GDM1 (cell line): ENCODE results near the gene RTN4R.
"Not testable (repeated sequence)": the region's sequence is repeated elsewhere in the genome, so short reads cannot be mapped to it uniquely, and the experiment has no call there.

Experiments used
- DNase-seq: peaks from one replicate; lab custom pipeline; 2025; lab: John Stamatoyannopoulos, UW

RTN4R gene

GRCh38 chr22:20268279-20269012, at the start of gene RTN4R:
Gene RTN4R (minus strand): TSS chr22:20268318. CDS start chr22:20268092, 226 bp downstream.
- DNase-seq, result peak; percentile 16

- DNase-seq, result not testable (repeated sequence)
Measured at GRCh38 chr22:20317402-20318042, 49.4 kb upstream of the RTN4R start.

DNA sequence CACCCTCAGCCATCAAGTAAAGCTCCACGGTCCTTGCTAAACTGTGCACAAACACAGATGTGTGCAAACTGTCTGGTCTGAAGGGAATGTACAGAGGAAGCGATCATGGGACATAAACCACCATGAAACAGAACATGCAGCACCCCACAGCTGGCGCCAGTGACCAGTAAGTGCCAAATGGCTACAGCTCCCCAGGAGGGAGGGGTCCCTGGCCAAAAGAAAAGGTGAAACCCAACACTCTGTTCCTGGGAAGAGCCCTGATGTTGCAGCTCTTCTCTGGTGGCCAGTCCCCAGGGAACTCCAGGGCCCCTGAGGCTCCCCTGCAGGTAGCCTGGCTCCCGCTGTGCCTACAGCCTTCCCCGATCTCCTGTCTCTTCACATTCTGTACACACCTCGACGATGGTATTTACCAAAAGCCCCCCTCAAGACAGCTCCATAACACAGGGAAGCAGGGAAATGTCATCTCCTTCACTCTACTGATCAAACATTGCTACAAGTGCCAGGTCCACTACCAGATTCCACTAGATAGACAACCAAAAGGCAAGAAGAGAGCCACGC, 48.8 kb upstream of the RTN4R start:
- DNase-seq, result no peak

- DNase-seq, result no peak
Measured at GRCh38 chr22:20316217-20316843, 48.2 kb upstream of the RTN4R start.

DNA sequence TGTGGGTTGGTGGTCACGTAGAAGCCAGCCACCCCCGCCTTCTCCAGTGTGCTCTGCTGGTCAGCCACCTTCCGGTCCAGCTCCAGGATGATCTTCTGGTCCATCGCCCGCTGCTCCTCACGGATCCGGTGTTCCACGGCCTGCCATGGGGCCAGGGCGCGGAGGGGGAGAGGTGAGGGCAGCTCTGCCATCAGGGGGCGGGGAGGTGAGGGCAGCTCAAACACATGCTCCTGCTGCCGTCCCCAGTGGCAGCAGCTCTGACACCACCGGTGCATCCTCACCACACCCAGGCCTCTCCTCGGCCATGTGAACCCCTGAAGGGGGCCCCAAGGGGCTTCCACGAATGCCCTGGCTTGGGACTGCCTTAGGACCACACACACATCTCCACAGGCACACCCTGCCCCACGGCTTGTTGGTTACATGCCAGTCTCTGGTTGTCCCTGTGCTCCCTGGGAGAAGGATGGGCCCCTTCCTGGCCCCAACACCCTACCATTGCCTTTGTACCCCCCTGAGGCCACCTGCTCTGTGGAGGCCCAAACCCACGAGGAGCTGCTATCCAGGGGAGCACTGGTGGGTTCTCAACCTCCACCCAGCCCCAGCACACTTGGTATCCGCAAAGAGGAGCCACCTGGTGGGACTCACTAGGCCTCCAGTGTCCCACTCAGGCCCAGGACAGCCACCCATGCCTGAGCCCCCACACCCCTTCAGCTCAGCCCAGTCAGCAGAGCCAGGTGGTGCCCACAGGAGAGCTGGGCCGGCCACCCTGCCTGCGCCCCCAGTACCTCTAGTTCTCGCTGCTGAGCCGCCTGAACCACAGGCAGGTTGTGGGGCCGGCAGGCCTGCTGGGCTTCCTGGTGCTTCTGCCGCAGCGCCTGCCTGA, 47.5 kb upstream of the RTN4R start:
- DNase-seq, result no peak

GRCh38 chr22:20314741-20315336, 46.7 kb upstream of the RTN4R start:
- DNase-seq, result not testable (repeated sequence)

GRCh38 chr22:20314206-20314605, 46.1 kb upstream of the RTN4R start:
- not testable (repeated sequence) for DNase-seq

DNA sequence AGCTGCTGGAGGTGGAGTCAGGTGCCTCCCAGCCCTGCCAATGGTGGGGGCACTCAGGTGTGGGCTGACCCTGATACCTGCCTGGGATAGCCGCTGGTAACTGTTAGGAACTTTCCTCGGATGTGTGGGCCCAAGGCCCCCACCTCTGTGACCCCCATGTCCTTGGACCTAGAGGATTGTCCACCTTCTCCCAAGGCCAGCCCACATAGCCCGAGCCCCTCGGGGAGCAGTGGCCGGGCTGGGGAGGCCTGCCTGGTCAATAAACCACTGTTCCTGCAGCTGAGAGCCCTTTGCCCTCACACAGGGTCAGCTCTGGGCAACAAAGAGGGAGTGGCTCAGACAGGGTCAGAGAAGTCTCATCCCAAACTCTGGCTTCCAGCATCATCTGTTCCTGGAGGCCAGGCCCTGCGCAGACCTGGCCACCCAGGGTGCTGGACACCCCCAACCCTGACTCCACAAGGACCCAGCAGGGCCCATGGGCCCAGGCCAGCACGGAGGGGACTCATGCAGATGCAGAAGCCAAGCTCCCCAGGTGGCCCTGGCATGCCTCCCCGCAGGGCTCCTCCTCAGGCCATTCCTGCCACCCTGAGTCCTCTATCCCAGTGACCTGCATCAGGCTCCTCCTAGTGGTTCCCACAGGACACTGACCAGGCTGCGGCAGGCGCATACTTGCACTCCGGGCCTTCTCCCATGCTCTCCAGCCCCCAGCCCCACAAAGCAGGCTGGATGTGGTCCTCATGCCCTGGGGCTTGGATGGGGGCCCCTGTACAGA, 45.4 kb upstream of the RTN4R start:
- not testable (repeated sequence) for DNase-seq

GRCh38 chr22:20312396-20313191, 44.5 kb upstream of the RTN4R start:
- no peak for DNase-seq

GRCh38 chr22:20311249-20312062, 43.3 kb upstream of the RTN4R start:
- not testable (repeated sequence) for DNase-seq

- DNase-seq, result not testable (repeated sequence)
Measured at GRCh38 chr22:20310773-20311172, 42.7 kb upstream of the RTN4R start.

DNA sequence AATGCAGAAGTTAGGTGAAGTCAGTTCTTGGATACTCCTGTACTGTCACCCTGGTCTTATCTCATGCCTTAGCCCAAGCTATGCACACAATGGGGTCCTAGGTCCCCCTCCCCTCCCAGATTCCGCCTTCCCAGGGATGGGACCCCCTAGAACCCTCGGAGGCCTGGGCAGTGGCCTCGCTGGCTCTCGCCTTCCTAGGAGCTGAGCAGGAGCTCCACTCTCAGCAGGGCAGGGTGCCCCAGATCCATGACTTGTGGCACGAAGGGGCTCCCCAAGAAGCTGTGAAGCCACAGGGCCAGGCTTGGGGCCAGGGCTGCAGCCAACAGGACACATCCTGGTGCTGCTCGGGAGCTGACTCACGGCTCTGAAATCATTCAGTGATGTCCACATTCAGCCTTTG, 42.1 kb upstream of the RTN4R start:
- not testable (repeated sequence) for DNase-seq

DNA sequence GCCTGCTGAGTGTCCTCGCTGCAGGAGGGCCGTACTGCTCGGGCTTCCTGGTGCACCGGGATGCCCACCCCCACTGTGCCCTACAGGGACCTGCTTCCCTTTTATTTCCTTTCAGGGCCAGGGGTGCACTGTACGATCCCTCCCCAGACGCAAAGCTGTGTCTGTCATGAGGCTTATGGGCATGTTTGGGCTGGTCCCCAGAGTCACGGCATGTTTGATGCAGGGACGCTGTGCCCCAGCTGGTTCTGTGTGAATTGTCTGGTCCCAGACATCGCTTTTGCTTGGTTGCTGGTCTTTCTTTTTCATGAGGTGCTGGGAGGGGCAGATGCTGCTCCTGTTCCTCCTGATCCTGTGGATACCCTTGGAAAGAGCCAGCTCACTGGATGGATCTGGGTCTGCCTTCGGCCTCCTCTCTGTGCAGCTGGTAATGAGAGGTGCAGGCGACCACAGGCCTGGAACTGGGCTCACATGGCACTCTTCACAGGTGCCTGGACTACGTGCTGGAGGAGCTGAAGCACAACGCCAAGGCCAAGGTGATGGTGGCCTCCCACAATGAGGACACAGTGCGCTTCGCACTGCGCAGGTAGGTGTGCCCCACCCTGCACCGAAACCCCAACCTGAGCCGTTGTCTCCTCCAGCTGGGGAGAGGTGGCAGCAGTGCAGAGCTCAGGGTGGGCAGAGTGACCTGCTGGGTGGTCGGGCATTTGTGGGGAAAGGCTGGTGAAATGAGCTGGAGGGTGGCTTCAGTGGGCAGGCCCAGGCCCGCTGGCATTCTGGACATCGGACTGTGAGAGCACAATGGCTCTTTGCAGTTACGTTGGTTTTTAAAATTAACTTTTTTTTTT, 40.9 kb upstream of the RTN4R start:
- not testable (repeated sequence) for DNase-seq

- not testable (repeated sequence) for DNase-seq
Measured at GRCh38 chr22:20307448-20308447, 39.6 kb upstream of the RTN4R start.

- not testable (repeated sequence) for DNase-seq
Measured at GRCh38 chr22:20306646-20307447, 38.7 kb upstream of the RTN4R start.
